ENCODE results near the gene ZNF614.
A peak's percentile ranks its signal among the peaks of the same experiment; 100 is the strongest.
"Not testable (repeated sequence)": the region's sequence is repeated elsewhere in the genome, so short reads cannot be mapped to it uniquely, and the experiment has no call there.

Gene ZNF614

GRCh38 chr19:52028027-52028779, at the start of gene ZNF614:
Gene ZNF614, minus strand, starts transcription at chr19:52028379. Its CDS starts 2,634 bp downstream, at chr19:52025745.
- DNase-seq (ENCODE audit: low read depth in 2 of 3, low spot score in 1 of 3) = peak; percentile 75 to 81 (median 79)

- DNase-seq (ENCODE audit: low read depth in 2 of 3, low spot score in 1 of 3) = no peak
Observed at GRCh38 chr19:52070496-52070895, 42.3 kb upstream of the ZNF614 start.

GRCh38 chr19:52069653-52070052, 41.5 kb upstream of the ZNF614 start:
- DNase-seq (ENCODE audit: low read depth in 2 of 3, low spot score in 1 of 3) = no peak

- no peak for DNase-seq (ENCODE audit: low read depth in 2 of 3, low spot score in 1 of 3)
Observed at GRCh38 chr19:52066258-52066863, 38.2 kb upstream of the ZNF614 start.

- DNase-seq (ENCODE audit: low read depth in 2 of 3, low spot score in 1 of 3) = no peak
Observed at GRCh38 chr19:52065399-52065798, 37.2 kb upstream of the ZNF614 start.

- DNase-seq (ENCODE audit: low read depth in 2 of 3, low spot score in 1 of 3) = not testable (repeated sequence)
Observed at GRCh38 chr19:52056480-52056879, 28.3 kb upstream of the ZNF614 start.

GRCh38 chr19:52051736-52052135, 23.6 kb upstream of the ZNF614 start:
- DNase-seq (ENCODE audit: low read depth in 2 of 3, low spot score in 1 of 3) = not testable (repeated sequence)

- peak; percentile 64 to 77 (median 69) for DNase-seq (ENCODE audit: low read depth in 2 of 3, low spot score in 1 of 3)
Observed at GRCh38 chr19:52048555-52049501, 20.6 kb upstream of the ZNF614 start, which contains the start of gene ZNF432. Gene ZNF432, minus strand, starts transcription at chr19:52048838. Its CDS starts 1,970 bp downstream, at chr19:52046868.

- DNase-seq (ENCODE audit: low read depth in 2 of 3, low spot score in 1 of 3) = no peak
Observed at GRCh38 chr19:52039169-52039568, 11.0 kb upstream of the ZNF614 start.

- no peak for DNase-seq (ENCODE audit: low read depth in 2 of 3, low spot score in 1 of 3)
Observed at GRCh38 chr19:52034051-52034728, 6.0 kb upstream of the ZNF614 start.

GRCh38 chr19:52028780-52029123, 573 bp upstream of the ZNF614 start:
- no peak for DNase-seq (ENCODE audit: low read depth in 2 of 3, low spot score in 1 of 3)

- not testable (repeated sequence) for DNase-seq (ENCODE audit: low read depth in 2 of 3, low spot score in 1 of 3)
Observed at GRCh38 chr19:52026255-52026990, 1.8 kb downstream of the ZNF614 start.

GRCh38 chr19:52024478-52024877, 3.7 kb downstream of the ZNF614 start:
- DNase-seq (ENCODE audit: low read depth in 2 of 3, low spot score in 1 of 3) = not testable (repeated sequence)

- no peak for DNase-seq (ENCODE audit: low read depth in 2 of 3, low spot score in 1 of 3)
Observed at GRCh38 chr19:52022193-52022592, 6.0 kb downstream of the ZNF614 start.

- DNase-seq (ENCODE audit: low read depth in 2 of 3, low spot score in 1 of 3) = no peak
Observed at GRCh38 chr19:52020506-52020905, 7.7 kb downstream of the ZNF614 start.

- no peak for DNase-seq (ENCODE audit: low read depth in 2 of 3, low spot score in 1 of 3)
Observed at GRCh38 chr19:52010674-52011073, 17.5 kb downstream of the ZNF614 start.

GRCh38 chr19:52007806-52008557, 20.2 kb downstream of the ZNF614 start, which contains the start of gene ZNF615:
Gene ZNF615, minus strand, starts transcription at chr19:52008211. Its CDS starts 4,500 bp downstream, at chr19:52003711.
- DNase-seq (ENCODE audit: low read depth in 2 of 3, low spot score in 1 of 3) = peak; percentile 75 to 88 (median 83)

- no peak for DNase-seq (ENCODE audit: low read depth in 2 of 3, low spot score in 1 of 3)
Observed at GRCh38 chr19:52007451-52007805, 20.8 kb downstream of the ZNF614 start.

- no peak for DNase-seq (ENCODE audit: low read depth in 2 of 3, low spot score in 1 of 3)
Observed at GRCh38 chr19:51994048-51994644, 34.0 kb downstream of the ZNF614 start.
